ENCODE data around the gene CCDC71.

CCDC71 gene

GRCh38 chr3:49131576-49131975 is 34.6 kb downstream of the CCDC71 start:
- no peak for TF ChIP-seq GATA2 (IDR thresholded peaks at IDR 0.05; ENCODE audit: low read depth, low read length)
- TF ChIP-seq GATA3 (IDR thresholded peaks at IDR 0.05; ENCODE audit: low read depth, low read length), result no peak

- TF ChIP-seq GATA2 (IDR thresholded peaks at IDR 0.05; ENCODE audit: low read depth, low read length) (no peak), GATA3 (IDR thresholded peaks at IDR 0.05; ENCODE audit: low read depth, low read length) (no peak)
Measured at GRCh38 chr3:49131040-49131439, 35.1 kb downstream of the CCDC71 start.

- no peak for TF ChIP-seq GATA2 (IDR thresholded peaks at IDR 0.05; ENCODE audit: low read depth, low read length)
- TF ChIP-seq GATA3 (IDR thresholded peaks at IDR 0.05; ENCODE audit: low read depth, low read length), result no peak
Measured at GRCh38 chr3:49124991-49125670, 41.0 kb downstream of the CCDC71 start.

DNA sequence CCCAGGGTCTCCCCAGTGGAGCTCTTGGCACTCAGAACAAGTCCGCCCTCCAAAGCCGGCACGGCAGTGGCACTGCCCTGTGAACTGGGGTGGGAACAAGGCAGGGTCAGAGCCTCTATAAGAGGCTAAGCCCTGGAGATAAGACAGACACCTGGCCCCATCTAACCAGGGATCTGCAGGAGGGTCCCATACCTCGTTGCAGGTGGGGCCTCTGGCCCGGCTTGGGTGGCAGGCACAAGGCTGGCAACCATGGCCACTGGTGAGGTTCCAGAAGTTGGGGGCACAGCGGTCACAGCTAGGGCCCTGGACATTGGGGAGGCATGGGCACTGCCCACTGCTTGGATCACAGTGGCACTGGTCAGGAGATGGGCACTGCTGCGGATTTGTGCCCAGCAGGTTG is 41.9 kb downstream of the CCDC71 start:
- no peak for TF ChIP-seq GATA3 (IDR thresholded peaks at IDR 0.05; ENCODE audit: low read depth, low read length)
- no peak for TF ChIP-seq GATA2 (IDR thresholded peaks at IDR 0.05; ENCODE audit: low read depth, low read length)

DNA sequence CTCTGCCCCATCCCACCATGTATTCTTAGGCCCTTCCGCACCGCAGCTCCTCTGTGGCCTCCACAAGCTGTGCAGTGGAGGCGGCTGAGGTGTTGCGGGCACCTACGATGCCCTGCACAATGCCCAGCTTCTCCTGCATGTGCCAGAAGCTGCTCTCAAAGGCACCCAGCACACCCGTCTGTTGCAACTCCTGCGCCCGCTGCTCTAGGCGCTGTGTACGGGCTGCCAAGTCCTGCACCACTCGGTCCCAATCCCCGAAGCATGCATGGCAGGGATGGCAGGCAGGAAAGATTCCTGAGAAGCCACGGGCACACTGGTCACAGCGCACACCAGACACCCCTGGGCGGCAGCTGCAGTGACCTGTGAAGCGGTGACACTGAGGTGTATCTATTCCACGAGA is 42.4 kb downstream of the CCDC71 start:
- TF ChIP-seq GATA3 (IDR thresholded peaks at IDR 0.05; ENCODE audit: low read depth, low read length) (no peak), GATA2 (IDR thresholded peaks at IDR 0.05; ENCODE audit: low read depth, low read length) (no peak)

DNA sequence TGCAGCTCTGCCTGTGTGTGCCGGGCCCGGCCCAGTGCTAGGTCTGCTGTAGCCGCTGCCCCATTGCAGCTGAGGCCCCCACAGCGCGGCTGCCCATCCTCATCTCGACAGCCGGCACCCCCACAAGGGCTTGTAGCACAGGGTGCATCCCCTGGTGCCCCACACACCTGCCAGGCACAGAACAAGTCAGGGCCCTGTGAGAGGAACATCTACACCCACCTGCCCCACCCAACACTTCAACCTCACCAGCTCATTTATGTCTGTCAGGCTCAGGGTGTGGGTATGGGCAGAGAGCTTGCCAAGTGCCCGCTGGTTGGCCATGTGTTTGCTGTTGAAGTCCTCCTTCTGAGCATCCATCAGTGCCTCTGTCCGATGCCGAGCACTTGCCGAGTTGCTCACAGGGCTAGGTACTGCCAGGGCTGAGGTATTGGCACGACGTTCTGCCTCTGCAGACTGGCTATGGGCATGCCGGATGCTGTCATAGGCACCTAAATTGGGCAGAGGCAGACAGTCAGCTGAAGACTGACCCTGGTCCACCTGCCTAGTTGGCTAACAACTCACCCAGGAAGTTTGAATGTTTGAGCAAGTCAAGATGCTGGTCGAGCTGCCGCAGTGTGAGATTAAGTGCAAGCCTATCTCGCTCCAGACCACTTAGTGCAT is 43.1 kb downstream of the CCDC71 start:
- TF ChIP-seq GATA3 (IDR thresholded peaks at IDR 0.05; ENCODE audit: low read depth, low read length), result no peak
- no peak for TF ChIP-seq GATA2 (IDR thresholded peaks at IDR 0.05; ENCODE audit: low read depth, low read length)

GRCh38 chr3:49122451-49122850 is 43.7 kb downstream of the CCDC71 start:
- TF ChIP-seq GATA3 (IDR thresholded peaks at IDR 0.05; ENCODE audit: low read depth, low read length), result no peak

DNA sequence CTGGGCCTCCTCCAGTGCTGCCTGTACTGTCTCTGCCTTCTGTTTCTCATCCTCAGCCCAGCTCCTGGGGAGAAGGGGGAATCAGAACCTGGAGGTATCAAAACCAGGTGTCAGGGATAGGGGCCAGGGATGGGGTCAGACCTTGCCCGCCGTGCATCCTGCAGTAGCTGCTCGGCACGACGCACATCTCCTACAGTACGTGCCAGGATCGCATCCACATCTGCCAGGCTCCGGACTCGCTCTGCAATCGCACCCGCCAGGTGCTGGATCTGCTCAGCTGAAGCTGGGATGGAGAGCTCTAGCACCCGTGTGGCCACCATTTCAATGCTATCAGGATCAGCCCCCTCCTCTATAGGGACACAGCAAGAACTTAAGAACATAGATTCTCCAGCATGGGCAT is 44.1 kb downstream of the CCDC71 start:
- no peak for TF ChIP-seq GATA2 (IDR thresholded peaks at IDR 0.05; ENCODE audit: low read depth, low read length)

DNA sequence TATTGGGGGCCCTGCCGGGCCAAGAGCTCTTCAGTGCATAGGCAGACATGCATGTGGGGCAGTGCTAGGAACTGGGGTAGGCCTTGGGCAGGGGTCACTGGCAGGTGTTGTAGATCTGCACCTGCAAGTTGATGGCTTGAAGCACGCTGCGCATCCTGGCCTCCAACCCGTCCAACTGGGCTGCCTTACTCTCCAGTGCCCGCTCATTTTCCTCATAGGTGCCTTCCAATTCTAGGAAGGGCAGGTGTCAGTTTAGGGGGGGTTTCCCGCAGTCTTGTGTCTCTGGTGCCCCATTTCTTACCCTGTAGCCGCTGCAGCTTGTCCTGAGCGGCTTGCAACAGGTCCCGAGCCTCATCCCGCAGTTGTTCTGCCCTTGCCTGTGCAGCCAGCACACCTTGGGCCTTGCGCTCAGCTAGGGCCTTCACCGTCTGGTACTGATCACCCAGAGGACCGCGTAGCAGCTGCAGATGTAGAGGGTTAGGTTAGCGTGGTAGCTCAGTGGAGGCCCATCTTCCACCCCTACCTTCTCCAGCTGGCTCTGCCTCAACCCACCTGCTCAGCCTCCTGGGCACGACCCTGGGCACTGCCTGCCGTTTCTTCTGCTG is 44.9 kb downstream of the CCDC71 start:
- TF ChIP-seq GATA2 (IDR thresholded peaks at IDR 0.05; ENCODE audit: low read depth, low read length), result no peak

DNA sequence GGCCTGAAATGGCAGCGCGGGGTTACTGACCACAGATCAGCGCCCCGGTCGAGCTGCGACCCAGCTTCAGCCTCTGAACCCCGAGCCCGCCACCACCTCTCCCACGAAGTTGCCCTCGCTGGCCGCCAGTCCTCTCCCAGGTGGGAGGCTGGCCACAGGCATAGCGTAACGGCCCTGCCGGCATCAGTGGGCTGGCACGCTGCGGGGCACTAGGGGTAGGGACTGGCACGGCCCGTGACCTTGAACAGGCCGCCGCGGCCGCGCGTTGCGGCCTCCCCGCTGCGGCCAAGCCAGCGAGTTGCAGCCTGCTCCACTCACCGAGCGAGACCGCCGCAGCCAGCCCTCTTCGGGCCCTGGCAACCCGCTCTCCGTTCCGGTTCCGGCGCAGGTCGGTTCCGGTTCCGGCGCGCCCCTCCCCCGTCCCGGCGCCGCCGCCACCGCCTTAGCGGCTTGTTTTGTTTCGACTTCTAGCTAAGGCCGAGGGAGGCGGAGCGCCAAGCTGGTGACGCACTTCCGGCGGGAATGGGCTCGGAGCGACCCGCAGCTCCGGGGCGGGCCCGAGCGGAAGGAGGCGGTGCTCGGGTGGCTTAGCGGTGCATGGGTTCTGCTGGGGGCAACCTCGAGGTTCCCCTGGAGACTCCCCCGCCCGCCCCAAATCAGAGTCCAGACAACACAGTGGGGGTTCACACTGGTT is 45.5 kb downstream of the CCDC71 start, which contains the start of gene USP19:
USP19 (minus strand) TSS at position 386 of the 694 bp plus-strand sequence. CDS start 1,678 bp downstream, outside the sequence.
- TF ChIP-seq GATA2 (IDR thresholded peaks at IDR 0.05; ENCODE audit: low read depth, low read length), result no peak
- no peak for TF ChIP-seq GATA3 (IDR thresholded peaks at IDR 0.05; ENCODE audit: low read depth, low read length)

GRCh38 chr3:49120096-49120437 is 46.1 kb downstream of the CCDC71 start:
- no peak for TF ChIP-seq GATA3 (IDR thresholded peaks at IDR 0.05; ENCODE audit: low read depth, low read length)
- no peak for TF ChIP-seq GATA2 (IDR thresholded peaks at IDR 0.05; ENCODE audit: low read depth, low read length)

DNA sequence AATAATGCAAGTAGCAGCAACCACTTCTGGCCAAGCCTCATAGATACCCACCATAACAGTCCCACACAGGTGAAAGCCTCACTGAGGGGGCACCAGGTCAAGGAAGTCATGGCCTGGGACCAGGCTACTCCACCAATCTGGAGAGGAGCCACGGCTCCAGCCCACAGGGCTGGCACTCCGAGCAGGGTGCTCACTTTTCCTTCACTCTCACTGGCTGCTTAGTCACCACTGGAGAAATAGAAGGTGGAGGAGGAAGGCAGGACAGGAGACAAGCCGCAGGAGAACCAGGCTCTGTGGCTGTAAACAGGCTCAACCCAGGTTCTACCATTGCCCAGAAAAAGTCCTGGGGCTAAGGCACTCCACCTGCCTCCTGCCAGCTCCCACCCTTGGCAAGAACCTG is 46.7 kb downstream of the CCDC71 start:
- no peak for TF ChIP-seq GATA2 (IDR thresholded peaks at IDR 0.05; ENCODE audit: low read depth, low read length)
- no peak for TF ChIP-seq GATA3 (IDR thresholded peaks at IDR 0.05; ENCODE audit: low read depth, low read length)

GRCh38 chr3:49119036-49119435 is 47.1 kb downstream of the CCDC71 start:
- TF ChIP-seq GATA2 (IDR thresholded peaks at IDR 0.05; ENCODE audit: low read depth, low read length) (no peak), GATA3 (IDR thresholded peaks at IDR 0.05; ENCODE audit: low read depth, low read length) (no peak)
